WTC11 (cell line): ENCODE data around the gene RGS19.

Experiments
- CREB1 ChIP-seq: sonication (generic); formaldehyde crosslinking; IDR thresholded peaks from 2 replicates; pipeline ENCODE4 v1.8.0; 2023; ENCODE audit warnings: mild to moderate bottlenecking, missing genetic modification reagents
- CTCF ChIP-seq: fragments of 200-600 bp; IDR thresholded peaks from 2 replicates; pipeline ENCODE4 v1.8.0; 2022; ENCODE audit warnings: antibody characterized with exemption
- E2F4 ChIP-seq: sonication (generic); formaldehyde crosslinking; IDR thresholded peaks from 2 replicates; pipeline ENCODE4 v1.8.1; 2022; ENCODE audit warnings: low read depth, mild to moderate bottlenecking, moderate library complexity, missing genetic modification reagents, borderline replicate concordance
- JAZF1 ChIP-seq: fragments of 250-450 bp; sonication (Bioruptor Pico); IDR thresholded peaks from 2 replicates; pipeline ENCODE4 v1.9.0; 2021; ENCODE audit warnings: moderate library complexity, mild to moderate bottlenecking, inconsistent platforms
- MYBL2 ChIP-seq: sonication (generic); formaldehyde crosslinking; IDR thresholded peaks from 2 replicates; pipeline ENCODE4 v1.8.1; 2023; ENCODE audit warnings: mild to moderate bottlenecking, moderate library complexity, missing genetic modification reagents
- NFYB ChIP-seq: sonication (generic); formaldehyde crosslinking; conservative IDR thresholded peaks from 2 replicates; pipeline ENCODE4 v1.8.0; 2022; ENCODE audit warnings: low read depth, missing genetic modification reagents
- NR3C1 ChIP-seq: sonication (generic); formaldehyde crosslinking; conservative IDR thresholded peaks from 2 replicates; pipeline ENCODE4 v1.8.1; 2023; ENCODE audit warnings: low read depth, mild to moderate bottlenecking, missing genetic modification reagents
- SP1 ChIP-seq: sonication (generic); formaldehyde crosslinking; conservative IDR thresholded peaks from 2 replicates; pipeline ENCODE4 v1.8.1; 2022; ENCODE audit warnings: missing genetic modification reagents
- ZNF532 ChIP-seq: fragments of 250-450 bp; sonication (Bioruptor Pico); IDR thresholded peaks from 2 replicates; pipeline ENCODE4 v1.9.0; 2021; ENCODE audit warnings: mild to moderate bottlenecking, borderline replicate concordance
- TF ChIP-seq, protein P1 (sequence below): sonication (generic); formaldehyde crosslinking; conservative IDR thresholded peaks from 2 replicates; pipeline ENCODE4 v1.8.1; 2022; ENCODE audit warnings: mild to moderate bottlenecking, missing genetic modification reagents
- TF ChIP-seq, protein P2 (sequence below): sonication (generic); formaldehyde crosslinking; IDR thresholded peaks from 2 replicates; pipeline ENCODE4 v1.8.0; 2022; ENCODE audit warnings: mild to moderate bottlenecking, missing genetic modification reagents
- TF ChIP-seq, protein P3 (sequence below): sonication (generic); formaldehyde crosslinking; IDR thresholded peaks from 2 replicates; pipeline ENCODE4 v1.8.0; 2022; ENCODE audit warnings: mild to moderate bottlenecking, missing genetic modification reagents
- TF ChIP-seq, protein P4 (sequence below): sonication (generic); formaldehyde crosslinking; IDR thresholded peaks from 2 replicates; pipeline ENCODE4 v1.8.0; 2023; ENCODE audit warnings: missing genetic modification reagents, mild to moderate bottlenecking, borderline replicate concordance

GRCh38 chr20:64042054-64042781 lies 37.1 kb downstream of the RGS19 start:
- no peak for TF ChIP-seq MYBL2 (CRISPR knock-in tag)
- no peak for TF ChIP-seq NFYB
- TF ChIP-seq CTCF: no peak
- no peak for TF ChIP-seq CREB1 (CRISPR knock-in tag)
- no peak for TF ChIP-seq NR3C1 (CRISPR knock-in tag)
- no peak for TF ChIP-seq JAZF1 (CRISPR knock-in tag)
- TF ChIP-seq, protein P1, sequence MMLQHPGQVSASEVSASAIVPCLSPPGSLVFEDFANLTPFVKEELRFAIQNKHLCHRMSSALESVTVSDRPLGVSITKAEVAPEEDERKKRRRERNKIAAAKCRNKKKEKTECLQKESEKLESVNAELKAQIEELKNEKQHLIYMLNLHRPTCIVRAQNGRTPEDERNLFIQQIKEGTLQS (CRISPR knock-in tag): no peak
- TF ChIP-seq, protein P2, sequence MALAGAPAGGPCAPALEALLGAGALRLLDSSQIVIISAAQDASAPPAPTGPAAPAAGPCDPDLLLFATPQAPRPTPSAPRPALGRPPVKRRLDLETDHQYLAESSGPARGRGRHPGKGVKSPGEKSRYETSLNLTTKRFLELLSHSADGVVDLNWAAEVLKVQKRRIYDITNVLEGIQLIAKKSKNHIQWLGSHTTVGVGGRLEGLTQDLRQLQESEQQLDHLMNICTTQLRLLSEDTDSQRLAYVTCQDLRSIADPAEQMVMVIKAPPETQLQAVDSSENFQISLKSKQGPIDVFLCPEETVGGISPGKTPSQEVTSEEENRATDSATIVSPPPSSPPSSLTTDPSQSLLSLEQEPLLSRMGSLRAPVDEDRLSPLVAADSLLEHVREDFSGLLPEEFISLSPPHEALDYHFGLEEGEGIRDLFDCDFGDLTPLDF (CRISPR knock-in tag): no peak
- TF ChIP-seq, protein P3, sequence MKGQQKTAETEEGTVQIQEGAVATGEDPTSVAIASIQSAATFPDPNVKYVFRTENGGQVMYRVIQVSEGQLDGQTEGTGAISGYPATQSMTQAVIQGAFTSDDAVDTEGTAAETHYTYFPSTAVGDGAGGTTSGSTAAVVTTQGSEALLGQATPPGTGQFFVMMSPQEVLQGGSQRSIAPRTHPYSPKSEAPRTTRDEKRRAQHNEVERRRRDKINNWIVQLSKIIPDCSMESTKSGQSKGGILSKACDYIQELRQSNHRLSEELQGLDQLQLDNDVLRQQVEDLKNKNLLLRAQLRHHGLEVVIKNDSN (CRISPR knock-in tag): no peak
- no peak for TF ChIP-seq ZNF532
- no peak for TF ChIP-seq E2F4 (CRISPR knock-in tag)
- TF ChIP-seq SP1 (CRISPR knock-in tag): no peak
- TF ChIP-seq, protein P4, sequence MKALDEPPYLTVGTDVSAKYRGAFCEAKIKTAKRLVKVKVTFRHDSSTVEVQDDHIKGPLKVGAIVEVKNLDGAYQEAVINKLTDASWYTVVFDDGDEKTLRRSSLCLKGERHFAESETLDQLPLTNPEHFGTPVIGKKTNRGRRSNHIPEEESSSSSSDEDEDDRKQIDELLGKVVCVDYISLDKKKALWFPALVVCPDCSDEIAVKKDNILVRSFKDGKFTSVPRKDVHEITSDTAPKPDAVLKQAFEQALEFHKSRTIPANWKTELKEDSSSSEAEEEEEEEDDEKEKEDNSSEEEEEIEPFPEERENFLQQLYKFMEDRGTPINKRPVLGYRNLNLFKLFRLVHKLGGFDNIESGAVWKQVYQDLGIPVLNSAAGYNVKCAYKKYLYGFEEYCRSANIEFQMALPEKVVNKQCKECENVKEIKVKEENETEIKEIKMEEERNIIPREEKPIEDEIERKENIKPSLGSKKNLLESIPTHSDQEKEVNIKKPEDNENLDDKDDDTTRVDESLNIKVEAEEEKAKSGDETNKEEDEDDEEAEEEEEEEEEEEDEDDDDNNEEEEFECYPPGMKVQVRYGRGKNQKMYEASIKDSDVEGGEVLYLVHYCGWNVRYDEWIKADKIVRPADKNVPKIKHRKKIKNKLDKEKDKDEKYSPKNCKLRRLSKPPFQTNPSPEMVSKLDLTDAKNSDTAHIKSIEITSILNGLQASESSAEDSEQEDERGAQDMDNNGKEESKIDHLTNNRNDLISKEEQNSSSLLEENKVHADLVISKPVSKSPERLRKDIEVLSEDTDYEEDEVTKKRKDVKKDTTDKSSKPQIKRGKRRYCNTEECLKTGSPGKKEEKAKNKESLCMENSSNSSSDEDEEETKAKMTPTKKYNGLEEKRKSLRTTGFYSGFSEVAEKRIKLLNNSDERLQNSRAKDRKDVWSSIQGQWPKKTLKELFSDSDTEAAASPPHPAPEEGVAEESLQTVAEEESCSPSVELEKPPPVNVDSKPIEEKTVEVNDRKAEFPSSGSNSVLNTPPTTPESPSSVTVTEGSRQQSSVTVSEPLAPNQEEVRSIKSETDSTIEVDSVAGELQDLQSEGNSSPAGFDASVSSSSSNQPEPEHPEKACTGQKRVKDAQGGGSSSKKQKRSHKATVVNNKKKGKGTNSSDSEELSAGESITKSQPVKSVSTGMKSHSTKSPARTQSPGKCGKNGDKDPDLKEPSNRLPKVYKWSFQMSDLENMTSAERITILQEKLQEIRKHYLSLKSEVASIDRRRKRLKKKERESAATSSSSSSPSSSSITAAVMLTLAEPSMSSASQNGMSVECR (CRISPR knock-in tag): no peak
